Measurements from ENCODE around the gene CAMK1. TPM values are rescaled to one million over a fixed set of nuclear protein-coding genes. Genes with fewer than 3 reads are reported as not detected.

Gene CAMK1
- total RNA-seq, 1 donor from 2014 or later, result 7.1 TPM

- Histone ChIP-seq H3K27me3 (ENCODE audit: insufficient read depth, low read length) (no peaks in the 10 kb centered on the region), H3K9me3 (ENCODE audit: insufficient read depth, low read depth, low read length) (no peaks in the 10 kb centered on the region), H2AFZ (ENCODE audit: low read depth, low read length) (no peak overlapping the region), H3K4me1 (ENCODE audit: insufficient read depth, low read length) (peaks cover 5% of the 10 kb centered on the region), H3K4me3 (ENCODE audit: insufficient read depth, low read depth, low read length) (no peak overlapping the region), H3K9ac (ENCODE audit: low read length) (no peak overlapping the region), H3K79me2 (ENCODE audit: insufficient read depth, low read length) (peaks cover 7% of the 10 kb centered on the region), H4K20me1 (ENCODE audit: insufficient read depth, low read length) (peaks cover under 1% of the 10 kb centered on the region), H3K36me3 (ENCODE audit: insufficient read depth, low read length) (no peaks in the 10 kb centered on the region), H3K4me2 (ENCODE audit: low read length) (no peak overlapping the region), H3K27ac (ENCODE audit: low read depth, low read length) (no peak overlapping the region)
- Mint-ChIP-seq H3K27me3 (ENCODE audit: low read depth, unreplicated experiment) (peaks cover 8% of the 10 kb centered on the region), H3K4me1 (ENCODE audit: low read depth, unreplicated experiment) (peaks cover 6% of the 10 kb centered on the region), H3K9me3 (ENCODE audit: unreplicated experiment) (peaks cover 2% of the 10 kb centered on the region), H3K4me3 (ENCODE audit: unreplicated experiment) (no peak overlapping the region), H3K27ac (ENCODE audit: unreplicated experiment) (no peak overlapping the region), H3K36me3 (ENCODE audit: low read depth, unreplicated experiment) (no peaks in the 10 kb centered on the region)
- FAIRE-seq, result no peak
- TF ChIP-seq EZH2 (IDR thresholded peaks at IDR 0.05; ENCODE audit: insufficient read depth, low read length) (no peak), CTCF (IDR thresholded peaks at IDR 0.05; ENCODE audit: insufficient read depth, low read depth, low read length) (no peak)
- DNase-seq (ENCODE audit: low read depth), result no peak
Measured at GRCh38 chr3:9727041-9727595, 42.6 kb downstream of the CAMK1 start.

GRCh38 chr3:9725775-9726515 is 43.8 kb downstream of the CAMK1 start:
- FAIRE-seq (no peak), DNase-seq (ENCODE audit: low read depth) (no peak)
- Mint-ChIP-seq H3K27me3 (ENCODE audit: low read depth, unreplicated experiment) (peaks cover 9% of the 10 kb centered on the region), H3K36me3 (ENCODE audit: low read depth, unreplicated experiment) (no peaks in the 10 kb centered on the region), H3K4me1 (ENCODE audit: low read depth, unreplicated experiment) (peaks cover 9% of the 10 kb centered on the region), H3K4me3 (ENCODE audit: unreplicated experiment) (no peak overlapping the region), H3K9me3 (ENCODE audit: unreplicated experiment) (peaks cover 2% of the 10 kb centered on the region), H3K27ac (ENCODE audit: unreplicated experiment) (no peak overlapping the region)
- Histone ChIP-seq H2AFZ (ENCODE audit: low read depth, low read length) (no peak overlapping the region), H3K36me3 (ENCODE audit: insufficient read depth, low read length) (no peaks in the 10 kb centered on the region), H3K27ac (ENCODE audit: low read depth, low read length) (no peak overlapping the region), H3K4me1 (ENCODE audit: insufficient read depth, low read length) (peaks cover 5% of the 10 kb centered on the region), H4K20me1 (ENCODE audit: insufficient read depth, low read length) (no peaks in the 10 kb centered on the region), H3K4me3 (ENCODE audit: insufficient read depth, low read depth, low read length) (no peak overlapping the region), H3K79me2 (ENCODE audit: insufficient read depth, low read length) (no peaks in the 10 kb centered on the region), H3K9me3 (ENCODE audit: insufficient read depth, low read depth, low read length) (no peaks in the 10 kb centered on the region), H3K4me2 (ENCODE audit: low read length) (no peak overlapping the region), H3K27me3 (ENCODE audit: insufficient read depth, low read length) (no peaks in the 10 kb centered on the region), H3K9ac (ENCODE audit: low read length) (no peak overlapping the region)
- TF ChIP-seq CTCF (IDR thresholded peaks at IDR 0.05; ENCODE audit: insufficient read depth, low read depth, low read length) (no peak), EZH2 (IDR thresholded peaks at IDR 0.05; ENCODE audit: insufficient read depth, low read length) (no peak)

- H3K9ac ChIP-seq (ENCODE audit: low read length), result no peak overlapping the region
- no peaks in the 10 kb centered on the region for H3K36me3 Mint-ChIP-seq (ENCODE audit: low read depth, unreplicated experiment)
- no peak overlapping the region for H3K27ac ChIP-seq (ENCODE audit: low read depth, low read length)
- H3K4me2 ChIP-seq (ENCODE audit: low read length), result no peak overlapping the region
- H4K20me1 ChIP-seq (ENCODE audit: insufficient read depth, low read length), result no peaks in the 10 kb centered on the region
- H3K9me3 Mint-ChIP-seq (ENCODE audit: unreplicated experiment), result peaks cover 2% of the 10 kb centered on the region
- no peak overlapping the region for H3K4me3 Mint-ChIP-seq (ENCODE audit: unreplicated experiment)
- no peaks in the 10 kb centered on the region for H3K9me3 ChIP-seq (ENCODE audit: insufficient read depth, low read depth, low read length)
- no peak overlapping the region for H3K4me3 ChIP-seq (ENCODE audit: insufficient read depth, low read depth, low read length)
- TF ChIP-seq CTCF (IDR thresholded peaks at IDR 0.05; ENCODE audit: insufficient read depth, low read depth, low read length) (no peak), EZH2 (IDR thresholded peaks at IDR 0.05; ENCODE audit: insufficient read depth, low read length) (no peak)
- H3K4me1 Mint-ChIP-seq (ENCODE audit: low read depth, unreplicated experiment), result peaks cover 3% of the 10 kb centered on the region
- no peak overlapping the region for H2AFZ ChIP-seq (ENCODE audit: low read depth, low read length)
- no peak overlapping the region for H3K27ac Mint-ChIP-seq (ENCODE audit: unreplicated experiment)
- H3K27me3 ChIP-seq (ENCODE audit: insufficient read depth, low read length), result no peaks in the 10 kb centered on the region
- H3K4me1 ChIP-seq (ENCODE audit: insufficient read depth, low read length), result no peaks in the 10 kb centered on the region
- H3K36me3 ChIP-seq (ENCODE audit: insufficient read depth, low read length), result no peaks in the 10 kb centered on the region
- FAIRE-seq (no peak), DNase-seq (ENCODE audit: low read depth) (no peak)
- no peaks in the 10 kb centered on the region for H3K79me2 ChIP-seq (ENCODE audit: insufficient read depth, low read length)
- H3K27me3 Mint-ChIP-seq (ENCODE audit: low read depth, unreplicated experiment), result peaks cover 11% of the 10 kb centered on the region
Measured at GRCh38 chr3:9721700-9722060, 48.1 kb downstream of the CAMK1 start.

All from astrocyte (in vitro differentiated cells and primary cell).